IMR-90 (cell line): Measurements from ENCODE around the gene MARS1. TPM values are rescaled to one million over a fixed set of nuclear protein-coding genes. Genes with fewer than 3 reads are reported as not detected.
A peak's percentile ranks its signal among the peaks of the same experiment; 100 is the strongest.

ENCODE experiments used
- ATAC-seq: fragments of 200-7000 bp; cut with Tn5 transposase; 2 replicates; pipeline ENCODE4 v1.9.1; 2020; ENCODE audit warnings: low read depth, mild to moderate bottlenecking, moderate library complexity
- BruUV-seq: library from RNA; stranded (reverse); fragments of 400-500 nt; replicated peaks from 2 replicates; lab custom pipeline; 2021; lab: Mats Ljungman, UMichigan
- CTCF ChIA-PET: fragments of 300-600 bp; formaldehyde crosslinking; extraction: SDS; loops from one replicate; lab custom pipeline; 2021; ENCODE audit warnings: antibody characterized with exemption; lab: Yijun Ruan, JAX
- POLR2A ChIA-PET: fragments of 300-600 bp; sonication (Branson Sonifier 250); formaldehyde crosslinking; loops from one replicate; lab custom pipeline; 2022; ENCODE audit warnings: antibody characterized with exemption; ENCODE audit not compliant: unreplicated experiment; lab: Charles Lee
- DNase-seq: peaks from one replicate; pipeline ENCODE4 v3.0.0; 2013
- H2AFZ ChIP-seq: replicated peaks from 2 replicates; pipeline ENCODE3; 2013; ENCODE audit warnings: low read length, mild to moderate bottlenecking; ENCODE audit not compliant: poor library complexity
- H2AK5ac ChIP-seq: 2 replicates; pipeline ENCODE4 v1.6.1; 2013; ENCODE audit warnings: low read depth, low read length, inconsistent platforms
- H2AK9ac ChIP-seq: replicated peaks from 2 replicates; pipeline ENCODE3; 2013; ENCODE audit warnings: mild to moderate bottlenecking, low read depth, low read length, moderate library complexity; ENCODE audit not compliant: poor library complexity
- H2BK120ac ChIP-seq: 2 replicates; pipeline ENCODE4 v1.6.1; 2013; ENCODE audit warnings: low read depth, low read length, inconsistent platforms
- H2BK15ac ChIP-seq: 3 replicates; pipeline ENCODE4 v1.6.1; 2013; ENCODE audit warnings: low read depth, low read length, inconsistent platforms
- H2BK20ac ChIP-seq: 2 replicates; pipeline ENCODE4 v1.6.1; 2013; ENCODE audit warnings: low read depth, mild to moderate bottlenecking, inconsistent platforms, low read length, moderate library complexity
- H2BK5ac ChIP-seq: 2 replicates; pipeline ENCODE4 v1.6.1; 2013; ENCODE audit warnings: mild to moderate bottlenecking, low read depth, low read length, inconsistent platforms; ENCODE audit not compliant: poor library complexity, severe bottlenecking
- H3K14ac ChIP-seq: replicated peaks from 2 replicates; pipeline ENCODE4 v1.6.1; 2013; ENCODE audit warnings: low read depth, low read length, inconsistent platforms
- H3K18ac ChIP-seq: 2 replicates; pipeline ENCODE4 v1.6.1; 2013; ENCODE audit warnings: low read depth, low read length, control low read depth
- H3K23ac ChIP-seq: 2 replicates; pipeline ENCODE4 v1.6.1; 2013; ENCODE audit warnings: low read depth, low read length, inconsistent platforms
- H3K27ac ChIP-seq: 2 replicates; pipeline ENCODE4 v1.5.1; 2013; ENCODE audit warnings: mild to moderate bottlenecking, control low read depth, low read length; ENCODE audit not compliant: insufficient read depth
- H3K27me3 ChIP-seq: 2 replicates; pipeline ENCODE4 v1.6.1; 2013; ENCODE audit warnings: low read length; ENCODE audit not compliant: control insufficient read depth, insufficient read depth
- H3K36me3 ChIP-seq: 2 replicates; pipeline ENCODE4 v1.6.1; 2013; ENCODE audit warnings: low read length, mixed read lengths; ENCODE audit not compliant: control insufficient read depth, insufficient read depth
- H3K4ac ChIP-seq: 2 replicates; pipeline ENCODE4 v1.6.1; 2013; ENCODE audit warnings: low read depth, low read length, inconsistent platforms
- H3K4me1 ChIP-seq: 2 replicates; pipeline ENCODE4 v1.6.1; 2013; ENCODE audit warnings: low read length, mixed read lengths; ENCODE audit not compliant: control insufficient read depth, insufficient read depth
- H3K4me2 ChIP-seq: 2 replicates; pipeline ENCODE4 v1.6.1; 2013; ENCODE audit warnings: low read depth, mild to moderate bottlenecking, control low read depth, low read length, moderate library complexity
- H3K4me3 ChIP-seq: 2 replicates; pipeline ENCODE4 v1.5.1; 2013; ENCODE audit warnings: low read depth, mild to moderate bottlenecking, control low read depth, low read length, moderate library complexity; ENCODE audit not compliant: insufficient read depth
- H3K56ac ChIP-seq: 2 replicates; pipeline ENCODE4 v1.6.1; 2013; ENCODE audit warnings: low read length, inconsistent platforms; ENCODE audit not compliant: insufficient read depth; ENCODE audit errors: extremely low read depth
- H3K79me1 ChIP-seq, 2 experiments: 2 replicates each; pipeline ENCODE4 v1.6.1; 2013; ENCODE audit warnings: low read length in 2 of 2, inconsistent platforms in 1 of 2, low read depth in 1 of 2
- H3K9ac ChIP-seq: 2 replicates; pipeline ENCODE4 v1.6.1; 2013; ENCODE audit warnings: low read depth, low read length, control low read depth
- H3K9me1 ChIP-seq: 2 replicates; pipeline ENCODE4 v1.6.1; 2013; ENCODE audit warnings: low read length, inconsistent platforms; ENCODE audit not compliant: insufficient read depth
- H3K9me3 ChIP-seq: 2 replicates; pipeline ENCODE4 v1.6.1; 2013; ENCODE audit warnings: low read length; ENCODE audit not compliant: control insufficient read depth, insufficient read depth
- H4K20me1 ChIP-seq: 2 replicates; pipeline ENCODE4 v1.6.1; 2013; ENCODE audit warnings: low read length, inconsistent platforms; ENCODE audit not compliant: insufficient read depth
- H4K5ac ChIP-seq: 2 replicates; pipeline ENCODE4 v1.6.1; 2013; ENCODE audit warnings: mild to moderate bottlenecking, low read depth, low read length, control low read depth
- H4K8ac ChIP-seq, 2 experiments: 2 replicates each; pipeline ENCODE4 v1.6.1; 2013; ENCODE audit warnings: low read depth in 2 of 2, low read length in 2 of 2, control low read depth in 1 of 2, inconsistent platforms in 1 of 2
- H4K91ac ChIP-seq: 2 replicates; pipeline ENCODE4 v1.6.1; 2013; ENCODE audit warnings: low read depth, low read length, inconsistent platforms; ENCODE audit not compliant: insufficient read depth
- CEBPB ChIP-seq: IDR thresholded peaks from 2 replicates; pipeline ENCODE4 v1.6.1; 2012; ENCODE audit warnings: low read depth, low read length, improper control_type of control experiment
- CHD1 ChIP-seq: IDR thresholded peaks from 2 replicates; pipeline ENCODE4 v1.6.1; 2012; ENCODE audit warnings: low read depth, low read length, improper control_type of control experiment
- CTCF ChIP-seq: conservative IDR thresholded peaks from 2 replicates; pipeline ENCODE4 v1.5.1; 2012; ENCODE audit warnings: mild to moderate bottlenecking, low read depth, low read length, improper control_type of control experiment
- ELK1 ChIP-seq: fragments of 150-350 bp; IDR thresholded peaks from 2 replicates; pipeline ENCODE4 v1.6.1; 2016; ENCODE audit warnings: low read depth, mild to moderate bottlenecking, low read length, moderate library complexity, borderline replicate concordance
- FOS ChIP-seq: fragments of 150-350 bp; IDR thresholded peaks from 2 replicates; pipeline ENCODE4 v1.6.1; 2016; ENCODE audit warnings: low read depth, low read length
- MAFK ChIP-seq: IDR thresholded peaks from 2 replicates; pipeline ENCODE4 v1.6.1; 2012; ENCODE audit warnings: low read depth, low read length, improper control_type of control experiment
- MAZ ChIP-seq: IDR thresholded peaks from 2 replicates; pipeline ENCODE4 v1.6.1; 2012; ENCODE audit warnings: low read depth, mild to moderate bottlenecking, low read length, improper control_type of control experiment, moderate library complexity, borderline replicate concordance
- MXI1 ChIP-seq: IDR thresholded peaks from 2 replicates; pipeline ENCODE4 v1.6.1; 2012; ENCODE audit warnings: low read depth, mild to moderate bottlenecking, low read length, moderate library complexity, borderline replicate concordance
- NFE2L2 ChIP-seq: fragments of 150-350 bp; IDR thresholded peaks from 2 replicates; pipeline ENCODE4 v1.6.1; 2016; ENCODE audit warnings: low read depth, mild to moderate bottlenecking, low read length
- POLR2A ChIP-seq: IDR thresholded peaks from 2 replicates; pipeline ENCODE4 v1.6.1; 2012; ENCODE audit warnings: mild to moderate bottlenecking, low read depth, low read length
- RAD21 ChIP-seq: IDR thresholded peaks from 2 replicates; pipeline ENCODE4 v1.6.1; 2012; ENCODE audit warnings: low read length, improper control_type of control experiment
- RCOR1 ChIP-seq: IDR thresholded peaks from 2 replicates; pipeline ENCODE4 v1.6.1; 2012; ENCODE audit warnings: mild to moderate bottlenecking, low read length, improper control_type of control experiment; ENCODE audit not compliant: insufficient replicate concordance
- RFX5 ChIP-seq: IDR thresholded peaks from 2 replicates; pipeline ENCODE4 v1.8.0; 2012; ENCODE audit warnings: low read depth, mild to moderate bottlenecking, low read length, moderate library complexity
- SMC3 ChIP-seq: fragments of 150-350 bp; IDR thresholded peaks from 2 replicates; pipeline ENCODE4 v1.6.1; 2016; ENCODE audit warnings: low read depth, mild to moderate bottlenecking, antibody characterized with exemption, low read length, moderate library complexity
- WGBS, 2 experiments: methylation state at CpG; one replicate each; pipeline versions ENCODE4 v1.1.5 to v1.1.7; 2013; ENCODE audit warnings: missing lambda C conversion rate in 2 of 2; ENCODE audit not compliant: insufficient read length in 1 of 2; ENCODE audit errors: extremely low coverage in 2 of 2; 5-methylcytosine and 5-hydroxymethylcytosine counted together
- dilution Hi-C: fragments of 300-500 bp; cut with HindIII; formaldehyde crosslinking; loops from one replicate; pipeline ENCODE4 v1.14.3; 2018; ENCODE audit warnings: low sequenced_read_pairs; ENCODE audit not compliant: unreplicated experiment
- in situ Hi-C: fragments of 300-500 bp; cut with MboI; formaldehyde crosslinking; loops from 3 replicates; pipeline ENCODE4 v1.14.3; 2019; ENCODE audit warnings: low sequenced_read_pairs, inconsistent platforms, mixed read lengths
- intact Hi-C: fragments of 100-400 bp; cut with micrococcal nuclease; formaldehyde crosslinking; loops from 2 replicates; pipeline ENCODE4 v1.10.0; 2022
- polyA plus RNA-seq, 3 experiments: library from polyadenylated mRNA; depleted of rRNA; stranded (reverse); fragments of >200 nt; gene quantifications; 2 replicates each; pipeline ENCODE4 v1.2.3, GENCODE V29; 2012; ENCODE audit warnings: low replicate concordance in 1 of 3
- total RNA-seq: library from RNA; depleted of rRNA; stranded (reverse); fragments of >200 nt; gene quantifications from 2 replicates; pipeline ENCODE4 v1.2.3, GENCODE V29; 2012
- TF ChIP-seq, protein P1 (sequence below): fragments of 150-350 bp; IDR thresholded peaks from 2 replicates; pipeline ENCODE4 v1.6.1; 2017; ENCODE audit warnings: mild to moderate bottlenecking, antibody characterized with exemption, low read length, low read depth

MARS1 gene
- total and polyA plus RNA-seq, 2 of the 4 experiments (the other 2 are of a cell fraction), result 156 to 164 TPM

- CTCF ChIA-PET, result no interaction called here
- TF ChIP-seq CHD1 (no peak), NFE2L2 (no peak), MXI1 (no peak), CEBPB (no peak), FOS (no peak), POLR2A (no peak), RCOR1 (no peak), CTCF (no peak), SMC3 (no peak), MAFK (no peak), RFX5 (no peak), ELK1 (no peak), RAD21 (no peak), MAZ (no peak)
- TF ChIP-seq, protein P1, sequence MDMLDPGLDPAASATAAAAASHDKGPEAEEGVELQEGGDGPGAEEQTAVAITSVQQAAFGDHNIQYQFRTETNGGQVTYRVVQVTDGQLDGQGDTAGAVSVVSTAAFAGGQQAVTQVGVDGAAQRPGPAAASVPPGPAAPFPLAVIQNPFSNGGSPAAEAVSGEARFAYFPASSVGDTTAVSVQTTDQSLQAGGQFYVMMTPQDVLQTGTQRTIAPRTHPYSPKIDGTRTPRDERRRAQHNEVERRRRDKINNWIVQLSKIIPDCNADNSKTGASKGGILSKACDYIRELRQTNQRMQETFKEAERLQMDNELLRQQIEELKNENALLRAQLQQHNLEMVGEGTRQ, result no peak
These were observed 61.5 kb downstream of the MARS1 start for GRCh38 chr12:57549203-57549908.

More at GRCh38 chr12:57549203-57549908, 61.5 kb downstream of the MARS1 start:
- no peak overlapping the region for H2BK15ac ChIP-seq
- H3K14ac ChIP-seq, result no peak overlapping the region
- ATAC-seq (no peak), DNase-seq (no peak)
- H4K91ac ChIP-seq, result no peak overlapping the region
- H3K9me1 ChIP-seq, result peaks cover 19% of the 10 kb centered on the region
- BruUV-seq, result no TSS peak
- no peak overlapping the region for H2AK5ac ChIP-seq
- H4K20me1 ChIP-seq, result peaks cover 16% of the 10 kb centered on the region
- 40% methylated on average over 4 of the region's 13 CpGs; no CpG with 5 or more reads in 1 of the 2 experiments for WGBS, 2 experiments
- no peak overlapping the region for H3K23ac ChIP-seq
- peaks cover 12% of the 10 kb centered on the region for H3K4me1 ChIP-seq
- no peak overlapping the region for H2AK9ac ChIP-seq
- no peak overlapping the region for H2BK20ac ChIP-seq
- peak overlapping the region in 1 of 2 experiments; percentile 56; a peak in 1 of 4 replicates for H4K8ac ChIP-seq
- peak overlapping the region; percentile 64 for H3K4me2 ChIP-seq
- intact Hi-C loops (no loop called here), in situ Hi-C loops (no loop called here), dilution Hi-C loops (no loop called here)
- H3K27ac ChIP-seq, result no peak overlapping the region
- H4K5ac ChIP-seq, result no peak overlapping the region
- no peak overlapping the region for H3K9ac ChIP-seq
- no peak overlapping the region for H3K4ac ChIP-seq
- peak overlapping the region; percentile 51 for H3K4me3 ChIP-seq
- POLR2A ChIA-PET, result no interaction called here
- H2AFZ ChIP-seq, result peak overlapping the region; percentile 82
- H3K18ac ChIP-seq, result no peak overlapping the region
- H2BK120ac ChIP-seq, result 0 out of 2 replicates have a peak overlapping the region, but pooled peaks have one; percentile 40
- no peak overlapping the region for H3K56ac ChIP-seq
- peaks cover 42% of the 10 kb centered on the region for H3K27me3 ChIP-seq
- no peaks in the 10 kb centered on the region for H3K9me3 ChIP-seq
- peaks cover 4% of the 10 kb centered on the region for H3K36me3 ChIP-seq
- peaks cover 12 to 28% of the 10 kb centered on the region in 2 experiments; a peak in 3 of 4 replicates for H3K79me1 ChIP-seq
- no peak overlapping the region for H2BK5ac ChIP-seq
